Stimulated activated memory B cell treated with anti-CD40 and anti-IgM and Interleukin-4, amounts not matched to agents 10 μg/mL and 1 μg/mL and 100 μg/mL, for 72 hours (primary cell): ENCODE results near the gene PRKCA.
"Not testable (repeated sequence)": the region's sequence is repeated elsewhere in the genome, so short reads cannot be mapped to it uniquely, and the experiment has no call there.

ENCODE experiments used
- ATAC-seq: fragments of 150-1000 bp; cut with Tn5 transposase; 2 replicates; pipeline ENCODE4 v1.10.0; 2021
- H3K27ac Mint-ChIP-seq: one replicate; pipeline ENCODE4 v1.8.0; 2022; ENCODE audit warnings: mild to moderate bottlenecking, mixed read lengths
- H3K27me3 Mint-ChIP-seq: one replicate; pipeline ENCODE4 v1.8.0; 2022; ENCODE audit warnings: mixed read lengths
- H3K36me3 Mint-ChIP-seq: one replicate; pipeline ENCODE4 v1.8.0; 2022; ENCODE audit warnings: mixed read lengths
- H3K4me1 Mint-ChIP-seq: one replicate; pipeline ENCODE4 v1.8.0; 2022; ENCODE audit warnings: mixed read lengths
- H3K4me3 Mint-ChIP-seq: one replicate; pipeline ENCODE4 v1.8.0; 2022; ENCODE audit warnings: mild to moderate bottlenecking, moderate library complexity, mixed read lengths
- H3K9me3 Mint-ChIP-seq: one replicate; pipeline ENCODE4 v1.8.0; 2022; ENCODE audit warnings: mixed read lengths

PRKCA gene

DNA sequence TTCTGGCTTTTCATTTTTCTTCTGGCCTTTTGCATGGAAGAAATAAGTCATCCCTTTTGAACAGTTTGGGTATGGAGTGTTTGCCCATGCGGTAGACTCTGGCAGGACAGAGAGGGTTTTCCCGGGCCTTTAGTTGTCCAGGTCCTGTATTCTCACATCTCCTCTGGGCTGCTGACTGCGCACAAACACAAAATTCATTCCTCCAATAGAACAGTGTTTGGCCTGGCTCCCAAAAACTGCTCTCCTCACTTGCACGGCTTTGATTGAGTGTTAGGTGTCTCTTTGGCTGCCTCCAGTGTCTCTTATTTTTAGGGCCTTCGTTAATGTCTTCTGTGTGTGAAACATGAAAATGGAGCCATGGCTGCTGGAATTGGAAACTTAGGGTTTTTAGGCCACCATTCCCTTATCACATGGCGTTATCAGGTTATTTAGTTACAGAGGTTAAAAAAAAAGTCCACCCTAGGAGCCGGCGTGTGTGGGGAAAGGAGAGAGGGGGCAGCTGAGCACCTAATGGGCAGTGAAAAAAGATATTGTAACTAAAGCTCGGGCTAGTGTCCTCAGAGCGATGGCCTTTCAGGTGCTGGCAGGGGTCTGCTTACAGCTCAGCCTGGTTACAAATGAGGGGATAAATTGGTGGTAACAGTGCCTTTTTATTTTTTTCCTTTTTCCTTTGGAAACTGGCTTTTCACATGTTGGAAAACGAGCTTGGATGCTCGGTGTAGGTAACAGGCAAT lies 47.3 kb downstream of the PRKCA start:
- H3K4me1 Mint-ChIP-seq, result peaks cover 6% of the 10 kb centered on the region
- no peaks in the 10 kb centered on the region for H3K9me3 Mint-ChIP-seq
- no peaks in the 10 kb centered on the region for H3K36me3 Mint-ChIP-seq
- H3K27ac Mint-ChIP-seq, result no peak overlapping the region
- no peaks in the 10 kb centered on the region for H3K27me3 Mint-ChIP-seq
- H3K4me3 Mint-ChIP-seq, result no peak overlapping the region
- ATAC-seq, result no peak

- ATAC-seq, H3K27ac Mint-ChIP-seq, H3K4me1 Mint-ChIP-seq, H3K4me3 Mint-ChIP-seq, H3K27me3 Mint-ChIP-seq, H3K36me3 Mint-ChIP-seq, H3K9me3 Mint-ChIP-seq: not testable (repeated sequence)
Observed at GRCh38 chr17:66350576-66350975, 48.2 kb downstream of the PRKCA start.

GRCh38 chr17:66351033-66351432 lies 48.6 kb downstream of the PRKCA start:
- Mint-ChIP-seq H3K4me1 (peaks cover 6% of the 10 kb centered on the region), H3K27ac (no peak overlapping the region), H3K4me3 (no peak overlapping the region), H3K9me3 (no peaks in the 10 kb centered on the region), H3K27me3 (no peaks in the 10 kb centered on the region), H3K36me3 (no peaks in the 10 kb centered on the region)
- no peak for ATAC-seq

DNA sequence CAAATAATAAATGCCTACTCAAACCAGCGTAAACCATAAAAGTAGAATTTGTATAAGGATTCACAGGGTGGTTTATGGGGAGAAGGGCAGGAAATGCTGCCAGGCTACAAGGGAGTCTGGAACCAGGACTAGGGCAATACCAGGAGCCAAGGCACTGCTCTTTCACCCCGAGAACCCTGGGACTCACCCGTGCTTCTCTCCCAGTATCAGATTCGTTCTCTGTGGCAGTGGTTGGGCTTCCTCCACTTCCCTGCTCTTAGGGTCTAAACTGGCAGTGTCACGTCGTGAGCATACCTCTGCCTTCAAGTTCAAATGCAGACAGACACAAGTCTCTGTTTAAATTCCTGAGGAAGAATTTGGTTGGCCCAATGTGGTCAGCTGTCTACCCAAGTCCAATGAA lies 49.3 kb downstream of the PRKCA start:
- no peaks in the 10 kb centered on the region for H3K9me3 Mint-ChIP-seq
- no peaks in the 10 kb centered on the region for H3K36me3 Mint-ChIP-seq
- no peak overlapping the region for H3K4me3 Mint-ChIP-seq
- H3K4me1 Mint-ChIP-seq, result peaks cover 6% of the 10 kb centered on the region
- H3K27me3 Mint-ChIP-seq, result no peaks in the 10 kb centered on the region
- H3K27ac Mint-ChIP-seq, result no peak overlapping the region
- no peak for ATAC-seq

- ATAC-seq, result no peak
- H3K4me1 Mint-ChIP-seq, result no peaks in the 10 kb centered on the region
- no peaks in the 10 kb centered on the region for H3K27me3 Mint-ChIP-seq
- H3K27ac Mint-ChIP-seq, result no peak overlapping the region
- no peak overlapping the region for H3K4me3 Mint-ChIP-seq
- H3K9me3 Mint-ChIP-seq, result no peaks in the 10 kb centered on the region
- no peaks in the 10 kb centered on the region for H3K36me3 Mint-ChIP-seq
Observed at GRCh38 chr17:66353937-66354401, 51.6 kb downstream of the PRKCA start.

DNA sequence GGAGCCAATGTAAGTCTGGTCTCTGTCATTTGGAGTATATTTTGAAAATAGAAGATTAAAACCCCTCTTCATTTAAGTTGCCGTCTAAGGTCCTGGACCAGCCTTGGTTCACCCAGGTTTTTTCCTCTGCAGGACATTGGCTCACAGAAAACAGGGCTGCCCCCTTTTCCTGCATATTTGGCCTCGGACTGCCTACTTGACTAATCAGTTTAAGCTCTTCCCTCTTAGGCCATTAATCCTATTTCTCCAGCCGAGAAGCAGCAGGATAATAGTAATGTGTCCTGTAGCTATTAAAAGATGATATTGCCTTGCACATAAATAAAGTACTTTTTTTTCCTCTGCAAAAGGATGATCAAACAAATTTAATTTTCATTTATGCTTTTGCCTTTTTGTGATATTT lies 52.1 kb downstream of the PRKCA start:
- Mint-ChIP-seq H3K27me3 (no peaks in the 10 kb centered on the region), H3K9me3 (no peaks in the 10 kb centered on the region), H3K4me1 (no peaks in the 10 kb centered on the region), H3K4me3 (no peak overlapping the region), H3K36me3 (no peaks in the 10 kb centered on the region), H3K27ac (no peak overlapping the region)
- ATAC-seq, result no peak

- Mint-ChIP-seq H3K36me3 (no peaks in the 10 kb centered on the region), H3K27ac (no peak overlapping the region), H3K27me3 (no peaks in the 10 kb centered on the region), H3K9me3 (no peaks in the 10 kb centered on the region), H3K4me3 (no peak overlapping the region), H3K4me1 (no peaks in the 10 kb centered on the region)
- ATAC-seq, result no peak
Observed at GRCh38 chr17:66354981-66355380, 52.6 kb downstream of the PRKCA start.

- ATAC-seq, result no peak
- Mint-ChIP-seq H3K27ac (no peak overlapping the region), H3K4me1 (no peaks in the 10 kb centered on the region), H3K9me3 (no peaks in the 10 kb centered on the region), H3K27me3 (no peaks in the 10 kb centered on the region), H3K4me3 (no peak overlapping the region), H3K36me3 (no peaks in the 10 kb centered on the region)
Observed at GRCh38 chr17:66355510-66355909, 53.1 kb downstream of the PRKCA start.

- Mint-ChIP-seq H3K4me1 (no peaks in the 10 kb centered on the region), H3K27me3 (no peaks in the 10 kb centered on the region), H3K27ac (no peak overlapping the region), H3K9me3 (no peaks in the 10 kb centered on the region), H3K4me3 (no peak overlapping the region), H3K36me3 (no peaks in the 10 kb centered on the region)
- ATAC-seq, result no peak
Observed at GRCh38 chr17:66357037-66357436, 54.6 kb downstream of the PRKCA start.

DNA sequence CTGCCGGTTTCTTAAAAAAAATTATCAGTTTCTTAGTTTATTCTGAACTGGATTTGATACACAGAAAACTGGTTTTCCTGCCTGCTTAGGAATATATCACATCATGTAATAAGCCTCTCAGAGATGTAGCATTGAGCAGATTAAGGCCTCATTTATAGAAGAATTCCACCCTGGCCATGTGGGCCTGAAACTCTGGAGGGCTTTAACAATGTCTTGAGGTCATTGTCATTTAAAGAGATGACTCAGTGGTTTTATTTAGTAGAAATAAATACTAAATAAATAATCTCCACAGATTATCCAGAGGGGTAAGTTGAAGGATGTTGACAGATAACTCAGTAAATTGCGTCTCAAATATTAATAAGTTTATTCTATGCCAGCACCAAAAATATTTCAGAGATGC lies 56.9 kb downstream of the PRKCA start:
- Mint-ChIP-seq H3K36me3 (no peaks in the 10 kb centered on the region), H3K9me3 (no peaks in the 10 kb centered on the region), H3K4me3 (no peak overlapping the region), H3K27me3 (no peaks in the 10 kb centered on the region), H3K4me1 (peaks cover 4% of the 10 kb centered on the region), H3K27ac (no peak overlapping the region)
- no peak for ATAC-seq

- not testable (repeated sequence) for H3K27ac Mint-ChIP-seq, H3K4me3 Mint-ChIP-seq, H3K27me3 Mint-ChIP-seq, H3K36me3 Mint-ChIP-seq, H3K9me3 Mint-ChIP-seq, ATAC-seq
- H3K4me1 Mint-ChIP-seq, result peaks cover 20% of the 10 kb centered on the region
Observed at GRCh38 chr17:66360961-66361565, 58.6 kb downstream of the PRKCA start.

DNA sequence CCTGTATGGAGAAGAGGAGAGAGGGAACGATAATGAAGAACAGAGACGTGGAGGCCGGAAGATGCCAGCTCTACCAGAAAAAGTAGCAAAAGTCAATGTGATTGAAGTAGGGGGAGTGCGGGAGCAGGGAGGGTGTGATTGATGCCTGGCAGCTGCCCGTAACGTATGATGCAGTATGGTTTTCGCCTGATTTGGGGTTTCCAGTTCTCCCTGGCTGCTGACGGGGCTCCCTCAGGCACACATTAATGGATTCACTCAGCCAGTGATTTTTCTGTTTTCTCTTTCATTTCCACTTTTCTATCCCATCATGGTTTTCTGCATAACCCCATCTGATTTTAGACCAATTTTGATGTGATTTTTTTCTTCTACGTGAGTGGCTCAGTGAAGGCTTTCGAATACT lies 62.1 kb downstream of the PRKCA start:
- peaks cover 26% of the 10 kb centered on the region for H3K4me1 Mint-ChIP-seq
- H3K4me3 Mint-ChIP-seq, result peak overlapping the region; percentile 29
- peak overlapping the region; percentile 44 for H3K27ac Mint-ChIP-seq
- H3K9me3 Mint-ChIP-seq, result no peaks in the 10 kb centered on the region
- H3K36me3 Mint-ChIP-seq, result no peaks in the 10 kb centered on the region
- ATAC-seq, result peak; percentile 65
- no peaks in the 10 kb centered on the region for H3K27me3 Mint-ChIP-seq

- H3K36me3 Mint-ChIP-seq, result no peaks in the 10 kb centered on the region
- peak overlapping the region; percentile 44 for H3K27ac Mint-ChIP-seq
- peak; percentile 57 for ATAC-seq
- peaks cover 26% of the 10 kb centered on the region for H3K4me1 Mint-ChIP-seq
- no peaks in the 10 kb centered on the region for H3K9me3 Mint-ChIP-seq
- H3K27me3 Mint-ChIP-seq, result no peaks in the 10 kb centered on the region
- peak overlapping the region; percentile 29 for H3K4me3 Mint-ChIP-seq
Observed at GRCh38 chr17:66364990-66365490, 62.6 kb downstream of the PRKCA start.

- H3K4me3 Mint-ChIP-seq, result no peak overlapping the region
- H3K9me3 Mint-ChIP-seq, result no peaks in the 10 kb centered on the region
- no peak overlapping the region for H3K27ac Mint-ChIP-seq
- no peak for ATAC-seq
- H3K4me1 Mint-ChIP-seq, result peaks cover 26% of the 10 kb centered on the region
- no peaks in the 10 kb centered on the region for H3K36me3 Mint-ChIP-seq
- no peaks in the 10 kb centered on the region for H3K27me3 Mint-ChIP-seq
Observed at GRCh38 chr17:66365903-66366302, 63.5 kb downstream of the PRKCA start.

DNA sequence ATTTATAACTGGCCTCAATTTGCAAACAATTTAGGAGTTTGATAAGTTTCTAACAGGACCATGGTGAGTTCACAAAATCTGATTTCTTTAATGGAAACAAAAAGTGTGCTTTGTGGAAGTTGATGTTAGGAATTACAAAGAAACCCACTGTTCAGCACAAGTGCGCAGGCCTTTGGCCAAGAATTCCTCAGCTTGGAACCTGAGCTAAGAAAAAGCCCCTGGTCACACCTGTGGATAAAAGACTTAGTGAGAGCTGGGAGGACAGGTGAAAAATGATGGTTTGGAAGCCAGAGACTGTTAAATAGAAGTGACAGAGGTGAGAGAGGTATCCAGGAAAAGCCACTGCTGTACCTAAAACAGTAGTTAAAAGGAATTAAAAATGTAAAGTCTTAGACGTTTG lies 64.7 kb downstream of the PRKCA start:
- Mint-ChIP-seq H3K27ac (no peak overlapping the region), H3K9me3 (no peaks in the 10 kb centered on the region)

GRCh38 chr17:66369830-66370229 lies 67.4 kb downstream of the PRKCA start:
- no peak for ATAC-seq
- Mint-ChIP-seq H3K27me3 (no peaks in the 10 kb centered on the region), H3K36me3 (no peaks in the 10 kb centered on the region), H3K9me3 (no peaks in the 10 kb centered on the region), H3K4me3 (no peak overlapping the region), H3K27ac (no peak overlapping the region), H3K4me1 (peaks cover 17% of the 10 kb centered on the region)

More for the DNA sequence above, 64.7 kb downstream of the PRKCA start:
- ATAC-seq, result no peak
- Mint-ChIP-seq H3K36me3 (no peaks in the 10 kb centered on the region), H3K27me3 (no peaks in the 10 kb centered on the region), H3K4me1 (peaks cover 26% of the 10 kb centered on the region), H3K4me3 (no peak overlapping the region)
